OCI-LY3 (cell line): ENCODE results near the gene HLA-C.
"Not testable (repeated sequence)": the region's sequence is repeated elsewhere in the genome, so short reads cannot be mapped to it uniquely, and the experiment has no call there.

ENCODE experiments used
- H2AFZ ChIP-seq: fragments of 200-600, 300-600 bp; shearing (Covaris generic); 2 replicates; pipeline ENCODE4 v1.6.0; 2014; ENCODE audit warnings: antibody characterized with exemption, low read depth, low read length
- H3K27ac ChIP-seq: fragments of 200-600, 300-600 bp; sonication (generic); 2 replicates; pipeline ENCODE4 v1.5.1; 2014; ENCODE audit warnings: mild to moderate bottlenecking, low read length, moderate library complexity, mixed read lengths
- H3K27me3 ChIP-seq: fragments of 200-600, 300-600 bp; sonication (generic); 2 replicates; pipeline ENCODE4 v1.6.1; 2014; ENCODE audit warnings: low read depth, low read length, mixed read lengths
- H3K36me3 ChIP-seq: fragments of 200-600, 300-600 bp; sonication (generic); replicated peaks from 2 replicates; pipeline ENCODE3; 2014; ENCODE audit warnings: low read depth, low read length, mixed read lengths
- H3K4me1 ChIP-seq: fragments of 300-600, 200-600 bp; sonication (generic); 2 replicates; pipeline ENCODE4 v1.6.1; 2014; ENCODE audit warnings: low read length, mixed read lengths
- H3K4me2 ChIP-seq: fragments of 200-600, 300-600 bp; sonication (generic); 2 replicates; pipeline ENCODE4 v1.6.1; 2014; ENCODE audit warnings: low read length, mixed read lengths
- H3K4me3 ChIP-seq: fragments of 300-600, 200-600 bp; sonication (generic); 2 replicates; pipeline ENCODE4 v1.5.1; 2014; ENCODE audit warnings: antibody characterized with exemption, mild to moderate bottlenecking, low read length, moderate library complexity
- H3K79me2 ChIP-seq: fragments of 300-600, 200-600 bp; shearing (Covaris generic); 2 replicates; pipeline ENCODE4 v1.6.1; 2014; ENCODE audit warnings: mild to moderate bottlenecking, low read length, mixed read lengths
- H3K9ac ChIP-seq: fragments of 300-600, 200-600 bp; shearing (Covaris generic); 2 replicates; pipeline ENCODE4 v1.6.0; 2014; ENCODE audit warnings: mild to moderate bottlenecking, low read length, moderate library complexity
- H3K9me3 ChIP-seq: fragments of 200-600, 300-600 bp; shearing (Covaris generic); 2 replicates; pipeline ENCODE4 v1.6.1; 2014; ENCODE audit warnings: low read length, mixed read lengths; ENCODE audit not compliant: insufficient read depth
- H4K20me1 ChIP-seq: fragments of 200-600, 300-600 bp; sonication (generic); 2 replicates; pipeline ENCODE4 v1.6.1; 2016; ENCODE audit warnings: low read length, mixed read lengths; ENCODE audit not compliant: insufficient read depth
- CTCF ChIP-seq: fragments of 200-600, 300-600 bp; sonication (generic); IDR thresholded peaks from 2 replicates; pipeline ENCODE4 v1.5.1; 2014; ENCODE audit warnings: antibody characterized with exemption, low read length, low read depth
- EZH2phosphoT487 ChIP-seq: fragments of 200-600 bp; shearing (Covaris generic); IDR thresholded peaks from 2 replicates; pipeline ENCODE4 v1.6.1; 2018; ENCODE audit warnings: antibody characterized with exemption, mixed run types, low read depth

Gene HLA-C

GRCh38 chr6:31285982-31286381 is 14.1 kb upstream of the HLA-C start:
- Histone ChIP-seq H3K9ac (no peak overlapping the region), H3K27ac (no peak overlapping the region), H3K4me2 (no peak overlapping the region), H3K9me3 (no peaks in the 10 kb centered on the region), H4K20me1 (no peaks in the 10 kb centered on the region), H3K27me3 (no peaks in the 10 kb centered on the region), H3K79me2 (no peaks in the 10 kb centered on the region), H2AFZ (no peak overlapping the region), H3K4me1 (no peaks in the 10 kb centered on the region), H3K36me3 (no peaks in the 10 kb centered on the region), H3K4me3 (no peak overlapping the region)
- TF ChIP-seq EZH2phosphoT487 (no peak), CTCF (no peak)

GRCh38 chr6:31285486-31285885 is 13.6 kb upstream of the HLA-C start:
- Histone ChIP-seq H3K9ac (no peak overlapping the region), H4K20me1 (no peaks in the 10 kb centered on the region), H3K4me1 (no peaks in the 10 kb centered on the region), H3K27ac (no peak overlapping the region), H3K4me2 (no peak overlapping the region), H3K9me3 (no peaks in the 10 kb centered on the region), H3K79me2 (no peaks in the 10 kb centered on the region), H3K4me3 (no peak overlapping the region), H3K36me3 (no peaks in the 10 kb centered on the region), H2AFZ (no peak overlapping the region), H3K27me3 (no peaks in the 10 kb centered on the region)
- TF ChIP-seq EZH2phosphoT487, result no peak
- TF ChIP-seq CTCF, result no peak

GRCh38 chr6:31279647-31280046 is 7.8 kb upstream of the HLA-C start:
- not testable (repeated sequence) for H3K4me3 ChIP-seq, H3K9me3 ChIP-seq, H3K79me2 ChIP-seq, H3K4me1 ChIP-seq, H3K27ac ChIP-seq, H3K4me2 ChIP-seq, H2AFZ ChIP-seq, H3K9ac ChIP-seq, H4K20me1 ChIP-seq, H3K36me3 ChIP-seq, H3K27me3 ChIP-seq

- Histone ChIP-seq H3K9me3 (no peaks in the 10 kb centered on the region), H3K4me1 (peaks cover 26% of the 10 kb centered on the region), H3K27me3 (no peaks in the 10 kb centered on the region), H3K4me2 (peak overlapping the region; percentile 97), H2AFZ (peak overlapping the region; percentile 46; the same call in 1 of the 2 replicates), H3K4me3 (peak overlapping the region; percentile 93), H3K79me2 (peaks cover 16% of the 10 kb centered on the region), H4K20me1 (peaks cover 26% of the 10 kb centered on the region), H3K36me3 (peaks cover 25% of the 10 kb centered on the region), H3K9ac (peak overlapping the region; percentile 99), H3K27ac (no peak overlapping the region)
- TF ChIP-seq CTCF (no peak), EZH2phosphoT487 (no peak)
These were observed 1.1 kb upstream of the HLA-C start for GRCh38 chr6:31272836-31273626.
